GM21737 (cell line): Measurements from ENCODE around the gene MAP2K3.
"Not testable (repeated sequence)": the region's sequence is repeated elsewhere in the genome, so short reads cannot be mapped to it uniquely, and the experiment has no call there.

Source experiments
- ATAC-seq: cut with Tn5 transposase; IDR thresholded peaks from one replicate; pipeline ENCODE4 v1.9.1; 2021; ENCODE audit warnings: mild to moderate bottlenecking, moderate library complexity; ENCODE audit not compliant: unreplicated experiment

MAP2K3 gene

GRCh38 chr17:21296097-21297025, 11.8 kb downstream of the MAP2K3 start:
- ATAC-seq = no peak

GRCh38 chr17:21297026-21297520, 12.6 kb downstream of the MAP2K3 start:
- no peak for ATAC-seq

- no peak for ATAC-seq
These were observed 13.1 kb downstream of the MAP2K3 start for GRCh38 chr17:21297597-21297996.

- ATAC-seq = no peak
These were observed 13.8 kb downstream of the MAP2K3 start for GRCh38 chr17:21298056-21298982.

GRCh38 chr17:21298983-21299519, 14.5 kb downstream of the MAP2K3 start:
- ATAC-seq = no peak

- ATAC-seq = no peak
These were observed 15.6 kb downstream of the MAP2K3 start for GRCh38 chr17:21299981-21300600.

- no peak for ATAC-seq
These were observed 16.4 kb downstream of the MAP2K3 start for GRCh38 chr17:21300601-21301571.

GRCh38 chr17:21301593-21302550, 17.4 kb downstream of the MAP2K3 start:
- ATAC-seq = no peak

- ATAC-seq = no peak
These were observed 18.4 kb downstream of the MAP2K3 start for GRCh38 chr17:21302711-21303425.

GRCh38 chr17:21303441-21304065, 19.0 kb downstream of the MAP2K3 start:
- no peak for ATAC-seq

- ATAC-seq = no peak
These were observed 19.6 kb downstream of the MAP2K3 start for GRCh38 chr17:21304091-21304490.

- not testable (repeated sequence) for ATAC-seq
These were observed 20.1 kb downstream of the MAP2K3 start for GRCh38 chr17:21304551-21305151.

- ATAC-seq = not testable (repeated sequence)
These were observed 21.1 kb downstream of the MAP2K3 start for GRCh38 chr17:21305431-21306180.

GRCh38 chr17:21306611-21307272, 22.2 kb downstream of the MAP2K3 start:
- ATAC-seq = not testable (repeated sequence)

GRCh38 chr17:21307273-21307625, 22.7 kb downstream of the MAP2K3 start:
- not testable (repeated sequence) for ATAC-seq
